ENCODE results near the gene DPP8.

GRCh38 chr15:65410972-65411371 is 106.5 kb downstream of the DPP8 start:
- TF ChIP-seq CTCF (IDR thresholded peaks at IDR 0.05; ENCODE audit: low read depth, low read length): no peak
- no peak for TF ChIP-seq EZH2phosphoT487 (IDR thresholded peaks at IDR 0.05; ENCODE audit: low read depth)
